GM21423 (cell line): ENCODE data around the gene ATP13A1.

Source experiments
- ATAC-seq: cut with Tn5 transposase; IDR thresholded peaks from one replicate; pipeline ENCODE4 v1.9.1; 2021; ENCODE audit warnings: mild to moderate bottlenecking, moderate library complexity; ENCODE audit not compliant: unreplicated experiment

ATP13A1 gene

DNA sequence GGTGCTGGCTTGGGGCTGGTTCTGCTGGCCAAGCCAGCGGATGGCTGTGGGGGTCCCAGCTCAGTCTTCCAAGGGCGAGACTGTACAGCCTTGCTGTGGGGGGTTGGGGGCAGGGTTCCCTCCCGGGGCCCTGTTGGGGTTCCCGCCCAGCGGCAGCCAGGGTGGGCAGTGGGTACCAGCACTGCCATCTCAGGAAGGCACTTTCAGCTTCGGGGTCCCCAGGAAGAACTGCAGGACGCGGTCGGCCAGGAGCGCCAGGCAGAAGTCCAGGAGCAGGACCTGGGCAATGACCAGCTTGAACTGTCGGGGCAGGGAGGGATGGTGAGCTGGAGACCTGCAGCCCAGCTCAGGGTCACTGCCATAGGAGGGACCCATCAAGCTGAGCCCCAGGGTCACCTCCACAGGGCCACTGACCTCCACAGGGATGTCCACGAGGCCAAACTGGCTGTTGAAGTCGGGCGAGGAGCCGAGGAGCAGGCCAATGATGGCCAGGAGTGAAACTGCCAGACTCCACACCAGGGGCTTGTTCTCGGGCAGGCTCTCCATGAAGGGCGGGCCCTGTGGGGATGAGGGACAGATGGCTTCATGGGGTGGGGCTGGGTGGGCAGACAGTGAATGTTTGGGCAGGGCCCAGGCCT is 18.1 kb downstream of the ATP13A1 start:
- no peak for ATAC-seq

DNA sequence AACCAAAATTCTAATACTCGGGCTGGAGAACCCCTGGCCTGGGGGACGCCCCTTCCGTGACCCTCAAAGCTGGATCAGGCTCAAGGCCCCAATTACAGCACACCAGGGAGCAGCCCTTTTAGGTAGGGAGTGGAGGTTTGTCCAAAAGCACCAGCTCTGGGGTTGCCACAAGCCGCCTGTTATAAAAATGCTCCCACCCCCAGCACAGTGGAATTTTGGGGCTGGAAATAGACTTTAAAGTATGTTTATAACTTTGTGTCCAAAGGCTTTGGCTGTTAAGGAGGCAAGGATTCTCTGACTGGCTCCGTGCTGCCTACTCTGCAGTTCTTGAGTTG is 19.5 kb downstream of the ATP13A1 start:
- no peak for ATAC-seq

DNA sequence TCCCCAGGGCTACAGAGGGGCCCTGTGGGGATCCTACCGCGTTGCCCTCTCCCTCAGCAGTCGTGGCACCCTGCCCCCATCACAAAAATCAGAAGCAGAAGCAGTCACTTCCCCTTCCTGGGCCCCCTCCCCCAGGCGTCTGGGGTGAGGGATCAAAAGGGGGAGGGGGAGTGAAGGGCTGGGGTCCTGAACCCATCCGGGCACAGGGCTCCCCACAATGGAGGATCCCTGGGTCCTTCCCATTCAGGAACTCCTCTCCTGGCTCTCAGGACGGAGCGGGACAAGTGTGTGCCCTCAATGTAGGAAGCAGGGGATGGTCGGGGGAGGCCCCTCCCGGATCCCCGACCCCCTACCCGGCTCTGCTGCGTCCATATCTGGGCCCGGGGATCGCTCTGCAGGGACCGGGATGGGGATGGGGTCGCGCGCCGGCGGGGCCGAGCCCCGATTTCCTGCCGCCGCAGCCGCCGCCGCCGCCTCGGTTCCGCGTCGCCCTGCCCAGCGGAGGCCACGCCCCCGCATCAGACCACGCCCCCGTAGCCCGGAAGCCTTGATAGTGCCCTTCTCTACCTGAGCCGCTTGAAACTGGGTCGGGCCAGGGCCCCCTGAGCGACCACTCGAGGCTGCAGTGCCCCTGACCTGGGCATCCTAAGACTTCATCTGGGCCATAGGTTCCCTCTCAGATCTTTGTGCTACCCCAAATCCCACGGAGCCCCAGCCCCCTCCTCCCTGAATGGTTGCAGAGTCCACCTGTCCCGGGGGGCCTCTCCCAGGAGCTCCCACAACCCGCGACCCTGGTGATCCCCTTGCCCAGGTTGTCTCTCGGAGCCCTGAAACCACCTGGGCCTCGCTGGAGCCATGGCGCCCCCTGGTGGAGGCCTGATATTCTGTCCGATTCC is 20.1 kb downstream of the ATP13A1 start, which contains the start of gene GMIP:
TSS of gene GMIP (minus strand) at position 500 of the 896 bp plus-strand sequence. CDS start at position 372, 128 bp downstream.
- ATAC-seq, result peak; percentile 72

DNA sequence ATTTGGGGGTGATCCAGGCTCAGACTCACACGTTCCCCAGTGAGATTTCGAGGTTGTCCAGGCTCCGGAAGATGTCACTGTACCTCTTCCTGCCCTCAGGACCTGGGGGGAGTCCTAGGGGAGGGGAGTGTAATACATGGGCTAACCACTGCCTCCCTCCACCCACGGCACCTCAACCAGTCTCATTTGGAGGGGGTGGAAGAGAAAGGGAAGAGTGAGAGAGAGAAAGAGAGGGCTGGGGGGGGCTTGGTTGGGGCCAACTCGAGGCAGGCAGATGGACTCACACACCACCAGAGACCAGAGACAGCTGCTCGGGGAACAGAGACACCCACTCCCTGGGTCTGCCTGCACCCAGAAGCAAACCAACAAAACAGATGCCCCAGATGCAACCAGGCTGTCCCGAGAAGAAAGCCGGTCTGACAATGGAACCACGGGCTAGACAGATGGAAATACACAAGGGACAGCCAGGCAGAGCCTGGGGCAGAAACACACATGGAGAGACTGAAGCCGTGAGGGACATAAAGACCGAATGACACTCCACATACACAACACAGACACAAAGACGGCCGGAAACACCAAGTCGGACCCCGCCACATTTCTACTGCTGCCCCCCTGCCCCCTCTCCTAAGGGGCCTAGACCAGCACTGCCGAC is 20.8 kb downstream of the ATP13A1 start:
- peak; percentile 15 for ATAC-seq

DNA sequence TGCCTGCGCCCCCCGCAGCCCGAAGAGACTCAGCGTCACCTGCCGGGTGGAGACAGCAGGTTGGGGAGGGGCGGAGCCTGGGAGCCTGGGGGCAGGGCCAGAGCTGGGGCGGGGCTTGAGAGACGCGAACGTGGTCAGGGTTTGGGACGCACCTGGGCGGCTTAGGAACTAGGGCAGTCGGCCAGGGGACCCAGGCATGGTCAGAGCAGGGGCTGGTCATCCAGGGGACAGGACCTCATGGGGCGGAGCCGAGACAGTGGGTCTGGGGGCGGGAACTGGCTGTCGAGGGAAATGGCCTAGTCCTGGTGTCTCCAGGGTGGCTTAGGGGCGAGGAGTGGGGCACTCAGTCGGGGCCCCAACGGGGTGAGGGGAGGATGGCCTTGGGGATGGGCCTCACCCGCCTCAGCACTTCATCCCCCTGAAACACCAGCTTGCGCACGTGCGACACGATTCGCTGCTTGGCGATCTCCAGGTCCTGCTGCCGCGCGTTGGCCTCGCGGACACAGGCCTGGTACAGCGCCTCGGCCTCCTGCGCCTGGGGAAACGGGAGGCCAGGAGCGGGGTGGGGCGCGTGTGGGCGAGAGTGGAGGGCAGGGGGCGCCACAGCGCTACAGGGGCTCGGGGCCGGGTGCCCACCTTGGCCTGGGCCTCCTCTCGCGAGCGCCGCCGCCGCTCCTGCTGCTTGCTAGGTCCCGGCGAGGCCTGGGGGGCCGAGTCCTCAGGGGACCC is 25.8 kb downstream of the ATP13A1 start:
- no peak for ATAC-seq

DNA sequence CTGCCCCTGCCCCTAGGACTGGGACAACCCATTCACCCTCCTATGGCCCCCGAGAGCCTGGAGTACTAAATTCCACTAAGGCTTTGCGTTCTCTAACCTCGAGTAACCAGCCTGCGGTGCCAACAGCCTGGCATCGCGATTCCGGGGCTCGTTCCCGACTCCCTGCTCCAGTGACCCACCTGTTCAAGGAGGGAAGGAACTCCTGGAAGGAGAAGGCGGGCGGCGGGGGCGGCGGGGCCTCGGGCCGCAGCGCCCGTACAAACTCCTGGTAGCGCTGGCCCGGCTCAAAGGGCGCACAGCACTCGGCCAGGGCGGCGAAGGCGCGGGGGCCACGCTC is 26.3 kb downstream of the ATP13A1 start:
- ATAC-seq, result no peak

DNA sequence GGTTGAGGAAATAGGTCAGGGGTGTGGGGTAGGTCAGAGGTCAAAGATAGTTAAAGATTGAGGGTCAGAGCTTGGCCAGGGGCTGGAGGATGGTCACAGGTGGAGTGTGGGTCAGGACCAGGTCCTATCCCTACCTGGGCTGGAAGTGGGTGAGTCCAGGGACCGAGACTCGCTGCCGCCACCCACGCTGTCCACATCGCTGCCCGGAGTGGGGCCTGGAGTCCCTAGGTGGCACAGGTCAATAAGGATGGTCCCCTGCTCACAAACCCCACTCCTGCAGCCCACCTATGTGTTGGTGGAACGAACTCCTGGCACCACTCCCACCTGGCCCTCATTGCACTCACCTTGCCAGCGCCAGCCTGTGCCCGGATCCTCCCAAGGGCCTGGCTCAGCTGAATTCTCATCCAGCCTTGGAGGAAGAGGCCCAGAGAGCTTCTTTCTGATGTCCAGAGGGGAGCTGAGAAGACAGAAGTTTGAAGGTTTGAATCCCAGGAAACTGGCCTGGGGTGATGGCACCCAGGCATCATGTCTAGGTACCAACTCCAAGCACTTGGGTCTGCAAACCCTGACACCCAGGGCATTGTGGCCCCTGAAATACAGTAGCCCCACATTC is 26.8 kb downstream of the ATP13A1 start:
- ATAC-seq, result no peak

DNA sequence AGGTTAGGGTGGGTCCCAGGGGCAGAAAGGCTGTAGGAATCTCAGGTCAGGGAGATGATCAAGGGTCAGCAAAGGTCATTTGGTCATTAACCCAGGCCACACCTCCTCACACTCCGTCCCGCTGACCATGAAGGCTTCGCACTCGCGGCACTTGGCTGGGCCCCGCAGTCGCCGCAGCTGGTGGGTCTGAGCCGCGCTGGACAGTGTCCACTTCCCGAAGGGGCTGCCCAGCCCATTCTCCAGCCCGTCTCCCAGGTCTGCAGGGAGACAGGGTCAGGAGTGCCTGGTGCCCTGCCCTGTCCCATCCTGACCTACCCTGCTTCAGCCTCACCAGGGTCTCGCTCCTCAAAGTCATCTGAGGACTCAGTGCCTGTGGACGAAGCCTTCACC is 28.2 kb downstream of the ATP13A1 start:
- ATAC-seq, result no peak

DNA sequence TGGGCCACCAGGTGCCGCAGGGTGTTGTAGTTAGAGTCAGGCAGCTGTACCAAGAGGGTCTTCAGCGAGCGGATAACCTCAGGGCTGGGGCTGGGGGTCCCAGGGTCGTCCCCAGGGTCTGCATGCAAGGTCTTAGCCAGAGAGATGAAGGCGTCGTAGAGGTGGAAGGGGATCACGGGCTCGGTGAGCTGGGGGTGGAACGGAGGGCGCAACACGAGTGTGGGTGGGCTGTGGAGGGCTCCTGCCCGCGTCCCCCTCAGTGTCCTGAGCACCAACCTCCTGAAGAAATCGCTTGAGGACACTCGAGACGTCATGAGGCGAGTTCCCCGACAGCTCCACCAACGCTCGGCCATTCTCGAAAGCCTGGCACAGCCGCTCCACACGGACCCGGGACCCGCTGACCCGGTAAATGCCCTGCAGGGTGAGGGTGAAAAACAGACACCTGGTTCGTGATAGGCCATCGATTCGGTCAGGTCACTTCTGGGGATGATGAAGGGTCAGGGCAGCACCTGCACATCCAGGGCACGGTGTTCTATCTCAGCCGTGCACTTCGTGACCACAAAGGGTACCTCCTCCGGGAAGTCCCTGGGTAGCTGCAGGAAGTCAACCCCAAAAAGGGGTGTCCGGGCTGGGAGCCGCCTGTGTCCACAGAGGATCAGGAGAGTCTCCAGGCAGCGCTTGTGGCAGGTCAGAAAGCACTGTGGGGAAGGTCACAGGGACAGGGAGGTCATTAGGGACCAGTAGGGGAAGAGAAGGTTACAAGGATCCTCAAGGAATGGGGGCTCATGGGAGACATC is 28.8 kb downstream of the ATP13A1 start:
- no peak for ATAC-seq

DNA sequence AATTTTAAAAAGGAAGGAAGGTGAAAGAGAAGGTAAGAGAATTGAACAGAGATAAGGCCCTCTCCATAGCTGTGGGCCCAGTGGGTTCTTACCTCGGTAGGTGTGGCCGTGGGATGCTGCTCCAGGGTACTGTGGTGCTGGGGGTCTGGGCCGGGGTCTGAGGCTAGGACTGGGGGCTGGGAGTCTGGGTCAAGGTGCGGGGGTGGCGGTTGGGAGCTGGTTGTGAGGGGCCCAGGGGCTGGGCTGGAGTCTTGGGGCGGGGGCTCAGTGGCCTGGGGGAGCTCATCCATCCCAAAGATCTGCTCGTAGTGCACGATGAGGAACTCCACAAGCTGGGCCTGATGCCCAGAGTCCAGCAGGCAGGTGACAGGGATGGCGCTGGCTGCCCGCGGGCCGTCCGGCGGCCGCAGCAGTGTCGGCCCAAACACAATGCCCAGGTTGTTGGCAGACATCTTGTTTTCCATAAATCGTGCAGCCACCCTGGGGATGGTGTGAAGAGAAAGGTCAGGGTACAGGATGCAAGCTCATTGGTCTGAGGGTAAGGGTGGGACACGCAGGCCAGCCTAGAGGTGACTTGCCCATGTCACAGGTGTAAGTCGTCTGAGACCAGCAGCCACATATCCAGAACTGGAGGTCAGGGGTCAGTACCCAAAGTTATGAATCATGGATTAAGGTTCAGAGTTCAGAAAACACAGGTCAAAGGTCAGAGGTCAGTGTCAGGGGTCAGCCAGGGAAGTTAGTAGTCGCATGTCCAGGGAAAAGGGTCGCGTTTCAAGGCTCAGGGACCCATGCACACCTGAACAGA is 29.6 kb downstream of the ATP13A1 start:
- ATAC-seq, result no peak

DNA sequence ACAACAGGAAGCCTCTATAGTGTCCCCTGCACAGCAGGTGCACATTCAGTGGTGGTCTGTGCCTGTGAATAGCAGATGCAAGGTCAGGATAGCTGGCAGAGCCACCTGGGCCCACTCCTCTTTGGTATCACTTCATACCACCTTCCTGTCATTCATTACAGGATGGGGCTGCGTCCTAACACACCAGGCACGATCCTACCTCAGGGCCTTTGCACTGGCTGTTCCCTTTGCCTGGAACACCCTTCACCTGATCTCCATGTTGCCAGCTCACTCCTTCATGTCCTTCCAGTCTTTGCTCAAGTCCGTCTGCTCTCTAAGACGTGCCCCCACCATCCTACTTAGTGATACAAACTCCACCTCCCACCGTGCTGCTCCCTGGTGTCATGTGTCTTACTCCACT is 30.8 kb downstream of the ATP13A1 start:
- ATAC-seq, result no peak

DNA sequence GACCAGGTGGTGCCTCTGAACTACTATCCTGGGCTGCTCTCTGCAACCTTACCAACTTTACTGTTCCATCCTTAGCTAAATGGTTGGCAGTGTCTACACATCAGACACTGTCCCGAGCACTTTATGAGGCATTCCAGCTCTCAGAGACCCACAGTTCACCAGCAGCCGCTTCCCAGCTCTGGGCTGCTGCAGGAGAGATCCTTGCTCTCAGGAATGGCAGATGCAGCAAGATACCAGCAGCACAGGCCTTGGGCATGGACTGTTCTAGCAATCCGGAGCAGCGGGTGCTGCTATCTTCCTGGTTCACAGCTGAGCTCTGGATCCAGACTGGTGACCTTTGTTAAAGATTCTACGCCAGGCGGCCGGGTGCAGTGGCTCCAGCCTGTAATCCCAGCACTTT is 32.1 kb downstream of the ATP13A1 start:
- ATAC-seq, result no peak

DNA sequence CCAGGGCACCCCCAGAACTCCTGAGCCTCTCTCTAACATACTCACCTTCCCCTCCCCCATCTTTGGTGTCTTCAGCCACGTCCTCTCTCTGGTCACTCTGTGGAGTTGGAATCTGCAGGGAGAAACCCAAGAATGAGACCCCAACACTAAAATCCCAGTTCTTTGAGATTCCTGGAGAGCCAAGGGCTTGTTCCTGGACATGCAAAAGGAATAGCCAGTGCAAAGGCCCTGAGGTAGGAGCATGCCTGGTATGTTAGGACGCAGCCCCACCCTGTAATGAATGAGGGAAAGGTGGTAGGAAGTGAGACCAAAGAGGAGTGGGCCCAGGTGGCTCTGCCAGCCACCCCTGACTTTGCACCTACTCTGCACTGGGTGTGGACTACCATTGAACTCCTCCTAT is 33.0 kb downstream of the ATP13A1 start:
- ATAC-seq, result no peak

DNA sequence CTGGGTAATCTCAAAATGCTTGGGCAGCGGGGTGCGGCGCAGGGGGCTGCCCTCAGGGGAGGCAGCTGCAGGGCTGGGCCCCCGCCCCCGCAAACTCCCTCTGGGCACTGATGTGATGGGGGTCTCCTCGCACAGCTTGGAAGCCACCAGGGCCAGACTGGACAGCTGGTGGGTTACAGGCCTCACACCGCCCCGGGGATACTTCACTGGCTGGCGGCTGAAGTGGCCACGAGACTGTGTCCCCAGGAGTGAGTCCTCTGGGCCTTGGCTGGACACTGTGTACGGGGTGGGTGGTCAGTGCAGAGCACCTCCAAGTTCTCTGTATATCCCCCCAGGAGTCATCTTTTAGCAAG is 33.4 kb downstream of the ATP13A1 start:
- ATAC-seq, result no peak

DNA sequence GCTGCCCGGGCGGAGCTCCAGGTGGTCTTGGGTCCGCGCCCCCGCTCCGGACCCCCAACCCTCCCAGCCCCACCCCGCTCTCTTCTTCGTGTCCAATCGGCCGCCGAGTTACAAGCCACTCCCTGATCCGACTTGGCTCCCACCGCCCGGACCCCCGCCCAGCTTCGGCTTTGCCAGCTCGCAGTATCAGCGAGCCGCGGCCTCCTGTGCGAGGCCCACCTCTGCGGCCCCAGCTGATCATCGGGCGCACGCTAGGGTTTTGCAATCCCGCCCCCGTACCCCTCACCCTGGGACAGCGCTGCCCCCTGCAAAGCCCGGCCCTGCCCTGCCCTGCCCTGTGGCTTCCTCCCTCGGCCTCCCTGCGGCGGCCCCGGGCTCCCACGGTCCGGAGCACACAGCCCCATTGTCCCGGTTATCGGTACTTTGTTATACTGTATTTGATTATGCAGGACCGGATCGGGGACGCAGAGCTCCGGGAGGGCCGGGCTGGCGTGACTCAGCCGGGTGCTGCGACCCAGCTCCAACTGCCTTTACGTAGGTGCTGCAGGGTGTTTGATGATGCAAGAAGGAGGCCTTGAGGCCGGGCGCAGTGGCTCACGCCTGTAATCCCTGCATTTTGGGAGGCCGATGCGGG is 34.9 kb downstream of the ATP13A1 start:
- ATAC-seq, result peak; percentile 14

DNA sequence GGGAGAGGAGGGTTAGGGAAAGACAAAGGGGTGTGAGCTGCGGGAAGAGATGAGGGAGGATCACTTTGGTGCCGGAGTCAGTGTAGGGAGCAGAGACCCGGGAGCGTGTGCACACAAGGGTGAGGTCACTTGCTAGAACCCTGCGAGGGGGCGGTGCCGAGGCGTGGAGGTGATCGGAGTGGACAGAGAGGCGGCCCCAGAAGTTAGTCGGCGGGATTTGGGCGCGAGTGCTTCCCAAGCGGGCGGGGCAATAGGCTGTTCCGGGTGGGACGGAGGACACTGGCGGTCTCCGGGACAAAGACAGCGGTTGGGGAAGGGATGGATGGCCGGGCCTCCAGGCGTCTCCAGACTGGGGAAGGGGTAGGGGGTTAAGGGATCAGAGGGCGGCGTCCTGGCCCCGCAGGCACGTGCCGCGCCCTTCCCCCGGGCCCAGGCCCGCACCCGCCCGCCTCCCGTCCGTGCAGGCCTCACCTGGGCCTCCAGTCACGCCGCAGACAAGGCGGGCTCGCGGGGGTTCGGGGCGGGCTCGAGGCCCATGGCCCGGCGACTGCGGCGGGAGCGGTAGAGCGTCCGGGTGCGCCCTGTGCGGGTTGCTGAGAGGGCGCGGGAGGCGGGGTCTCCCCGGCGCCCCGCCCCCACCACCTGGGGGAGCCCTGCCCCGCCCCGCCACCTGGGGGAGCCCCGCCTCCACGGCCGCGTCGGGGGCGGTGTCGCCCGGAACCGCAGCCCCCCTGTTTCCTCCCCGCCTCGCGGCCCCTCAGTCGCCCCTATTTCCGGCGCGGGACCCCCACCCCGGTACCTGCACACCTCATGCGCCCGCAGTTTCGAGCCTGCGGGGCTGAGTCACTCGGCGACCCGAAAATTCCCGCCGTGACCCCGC is 35.6 kb downstream of the ATP13A1 start, which contains the start of gene LPAR2:
TSS of gene LPAR2 (minus strand) at position 600 of the 880 bp plus-strand sequence. CDS start 945 bp downstream, outside the sequence.
- peak; percentile 72 for ATAC-seq

DNA sequence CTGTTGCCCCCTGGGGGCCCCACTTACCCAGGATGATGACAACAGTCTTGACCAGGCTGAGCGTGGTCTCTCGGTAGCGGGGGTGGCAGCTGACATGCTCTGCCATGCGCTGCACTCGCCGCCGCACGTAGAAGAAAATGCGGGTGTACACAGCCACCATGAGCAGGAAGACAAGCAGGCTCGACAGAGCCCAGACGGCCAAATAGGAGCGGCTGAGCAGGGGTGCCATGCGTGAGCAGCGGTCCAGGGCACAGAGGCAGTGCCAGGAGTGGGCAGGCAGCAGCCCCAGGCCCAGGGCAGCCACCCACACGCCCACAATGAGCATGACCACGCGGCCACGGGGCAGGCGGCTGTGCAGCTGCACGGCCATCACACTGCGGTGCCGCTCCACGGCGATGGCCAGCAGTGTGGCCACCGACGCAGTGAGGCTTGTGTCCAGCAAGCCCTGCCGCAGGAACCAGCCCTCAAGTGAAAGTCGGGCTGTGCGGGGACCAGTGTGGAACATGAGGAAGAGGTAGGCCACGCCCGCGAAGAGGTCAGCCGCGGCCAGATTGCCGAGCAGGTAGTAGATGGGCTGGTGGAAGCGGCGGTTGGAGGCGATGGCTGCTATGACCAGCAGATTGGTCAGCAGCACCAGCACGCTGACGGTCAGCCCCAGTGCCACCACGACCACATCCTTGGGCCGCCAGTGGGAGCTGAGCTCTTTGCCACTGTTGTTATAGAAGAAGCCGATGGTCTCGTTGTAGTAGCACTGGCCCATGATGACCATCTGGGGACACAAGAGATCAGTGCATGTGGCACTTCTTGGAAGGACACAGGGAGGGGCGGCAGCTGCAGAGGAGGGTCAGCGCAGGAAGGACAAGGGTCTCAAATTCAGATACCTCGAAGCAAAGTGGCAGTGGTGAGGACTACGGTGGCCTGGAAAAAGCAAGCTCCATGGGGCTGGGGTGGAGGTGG is 36.7 kb downstream of the ATP13A1 start:
- ATAC-seq, result no peak
